ENCODE measurements around the gene ACTR3. TPM values are rescaled to one million over a fixed set of nuclear protein-coding genes. Genes with fewer than 3 reads are reported as not detected.

ACTR3 gene
- total RNA-seq, 1 experiment from 2014 or later: 340 TPM

GRCh38 chr2:113906647-113907046 is 16.8 kb downstream of the ACTR3 start:
- H3K36me3 Mint-ChIP-seq (ENCODE audit: insufficient read depth, unreplicated experiment): peaks cover 48% of the 10 kb centered on the region
- Histone ChIP-seq H3K27me3 (replicated peaks; ENCODE audit: control insufficient read depth, insufficient read depth, low read length) (no peaks in the 10 kb centered on the region), H3K4me1 (peaks cover 5% of the 10 kb centered on the region; the same call in 1 of the 2 replicates), H3K36me3 (ENCODE audit: control insufficient read depth, insufficient read depth, low read length) (no peaks in the 10 kb centered on the region), H3K9me3 (no peaks in the 10 kb centered on the region), H3K4me3 (ENCODE audit: low read depth, low read length) (no peak overlapping the region)
- no peak overlapping the region for H3K27ac Mint-ChIP-seq (ENCODE audit: unreplicated experiment)
- intact Hi-C loops (cut with micrococcal nuclease; ENCODE audit: unreplicated experiment): no loop called here
- no peaks in the 10 kb centered on the region for H3K9me3 Mint-ChIP-seq (ENCODE audit: unreplicated experiment)
- ChIA-PET POLR2A (no interaction called here), CTCF (no interaction called here)
- TF ChIP-seq CTCF (IDR thresholded peaks at IDR 0.05; ENCODE audit: insufficient read depth in 1 of 2, low read depth in 1 of 2, low read length in 1 of 2, severe bottlenecking in 1 of 2, unreplicated experiment in 1 of 2): no peak
- peaks cover 32% of the 10 kb centered on the region for H3K4me1 Mint-ChIP-seq (ENCODE audit: low read depth, unreplicated experiment)
- DNase-seq: no peak
- no peaks in the 10 kb centered on the region for H3K27me3 Mint-ChIP-seq (ENCODE audit: insufficient read depth, unreplicated experiment)
- no TSS peak for BruUV-seq (replicated peaks)
- no peak overlapping the region for H3K4me3 Mint-ChIP-seq (ENCODE audit: unreplicated experiment)

GRCh38 chr2:113907297-113907696 is 17.4 kb downstream of the ACTR3 start:
- intact Hi-C loops (cut with micrococcal nuclease; ENCODE audit: unreplicated experiment): no loop called here
- H3K36me3 ChIP-seq (ENCODE audit: control insufficient read depth, insufficient read depth, low read length): no peaks in the 10 kb centered on the region
- H3K27me3 ChIP-seq (replicated peaks; ENCODE audit: control insufficient read depth, insufficient read depth, low read length): no peaks in the 10 kb centered on the region
- H3K9me3 ChIP-seq: no peaks in the 10 kb centered on the region
- peaks cover 5% of the 10 kb centered on the region; the same call in 1 of the 2 replicates for H3K4me1 ChIP-seq
- no TSS peak for BruUV-seq (replicated peaks)
- Mint-ChIP-seq H3K9me3 (ENCODE audit: unreplicated experiment) (no peaks in the 10 kb centered on the region), H3K4me3 (ENCODE audit: unreplicated experiment) (no peak overlapping the region), H3K27me3 (ENCODE audit: insufficient read depth, unreplicated experiment) (no peaks in the 10 kb centered on the region), H3K27ac (ENCODE audit: unreplicated experiment) (no peak overlapping the region), H3K36me3 (ENCODE audit: insufficient read depth, unreplicated experiment) (peaks cover 48% of the 10 kb centered on the region), H3K4me1 (ENCODE audit: low read depth, unreplicated experiment) (peaks cover 32% of the 10 kb centered on the region)
- no peak for TF ChIP-seq CTCF (IDR thresholded peaks at IDR 0.05; ENCODE audit: insufficient read depth in 1 of 2, low read depth in 1 of 2, low read length in 1 of 2, severe bottlenecking in 1 of 2, unreplicated experiment in 1 of 2)
- no peak for DNase-seq
- ChIA-PET CTCF (no interaction called here), POLR2A (no interaction called here)
- no peak overlapping the region for H3K4me3 ChIP-seq (ENCODE audit: low read depth, low read length)

GRCh38 chr2:113910110-113910717 is 20.3 kb downstream of the ACTR3 start:
- Mint-ChIP-seq H3K27me3 (ENCODE audit: insufficient read depth, unreplicated experiment) (no peaks in the 10 kb centered on the region), H3K9me3 (ENCODE audit: unreplicated experiment) (no peaks in the 10 kb centered on the region), H3K36me3 (ENCODE audit: insufficient read depth, unreplicated experiment) (peaks cover 34% of the 10 kb centered on the region), H3K4me3 (ENCODE audit: unreplicated experiment) (no peak overlapping the region), H3K27ac (ENCODE audit: unreplicated experiment) (peak overlapping the region; percentile 33), H3K4me1 (ENCODE audit: low read depth, unreplicated experiment) (peaks cover 22% of the 10 kb centered on the region)
- ChIA-PET CTCF (no interaction called here), POLR2A (no interaction called here)
- H3K36me3 ChIP-seq (ENCODE audit: control insufficient read depth, insufficient read depth, low read length): no peaks in the 10 kb centered on the region; the same call in 1 of the 2 replicates
- intact Hi-C loops (cut with micrococcal nuclease; ENCODE audit: unreplicated experiment): no loop called here
- no peak for DNase-seq
- H3K27me3 ChIP-seq (replicated peaks; ENCODE audit: control insufficient read depth, insufficient read depth, low read length): no peaks in the 10 kb centered on the region
- no peak for TF ChIP-seq CTCF (IDR thresholded peaks at IDR 0.05; ENCODE audit: insufficient read depth in 1 of 2, low read depth in 1 of 2, low read length in 1 of 2, severe bottlenecking in 1 of 2, unreplicated experiment in 1 of 2)
- no peaks in the 10 kb centered on the region for H3K9me3 ChIP-seq
- H3K4me1 ChIP-seq: peaks cover 5% of the 10 kb centered on the region; the same call in 1 of the 2 replicates
- H3K4me3 ChIP-seq (ENCODE audit: low read depth, low read length): no peak overlapping the region
- BruUV-seq (replicated peaks): no TSS peak

Measured in Caco-2 (cell line).